Endothelial cell of umbilical vein (primary cell): ENCODE data around the gene GPR18.

Experiments
- CTCF ChIP-seq, 2 donors: IDR thresholded peaks; 1 replicate in 1 of 2; 2 replicates in 1 of 2; pipeline ENCODE4 v1.5.1; 2011; ENCODE audit warnings: low read length in 2 of 2, mild to moderate bottlenecking in 2 of 2, moderate library complexity in 2 of 2, control low read depth in 1 of 2, inconsistent platforms in 1 of 2, low read depth in 1 of 2; ENCODE audit not compliant: insufficient read depth in 1 of 2; ENCODE audit errors: extremely low read depth in 1 of 2
- POLR2AphosphoS5 ChIP-seq: IDR thresholded peaks from 2 replicates; pipeline ENCODE4 v1.6.1; 2012; ENCODE audit warnings: low read depth, mild to moderate bottlenecking, control low read depth, low read length, moderate library complexity; ENCODE audit not compliant: insufficient read depth

- TF ChIP-seq CTCF (IDR thresholded peaks at IDR 0.05; ENCODE audit: extremely low read depth in 1 of 2, insufficient read depth in 1 of 2, low read depth in 1 of 2, low read length in 2 of 2) (no peak), POLR2AphosphoS5 (no peak)
These were observed 29.2 kb downstream of the GPR18 start for GRCh38 chr13:99228737-99229691.
